Sigmoid colon (tissue), 7 donors: ENCODE data around the gene ATP5MC3. TPM values are rescaled to one million over a fixed set of nuclear protein-coding genes. Genes with fewer than 3 reads are reported as not detected.

ENCODE experiments used
- DNase-seq: peaks from one replicate; pipeline ENCODE4 v3.0.0-alpha.2; 2019
- H3K27ac ChIP-seq, 4 donors: fragments of 200-600 bp; sonication (generic); one replicate each; pipeline ENCODE4 v1.5.1; 2016 to 2019; ENCODE audit warnings: mild to moderate bottlenecking in 1 of 4
- H3K27me3 ChIP-seq, 3 donors: fragments of 200-600 bp; sonication (generic); one replicate each; pipeline ENCODE4 v1.5.1; 2019; ENCODE audit warnings: mild to moderate bottlenecking in 1 of 3
- H3K36me3 ChIP-seq, 4 donors: fragments of 200-600 bp; sonication (generic); one replicate each; pipeline ENCODE4 v1.5.1; 2016 to 2019
- H3K4me1 ChIP-seq, 4 donors: fragments of 200-600 bp; sonication (generic); one replicate each; pipeline ENCODE4 v1.5.1; 2017 to 2019
- H3K4me3 ChIP-seq, 4 donors: fragments of 200-600 bp; sonication (generic); one replicate each; pipeline ENCODE4 v1.5.1; 2017 to 2019; ENCODE audit warnings: mild to moderate bottlenecking in 2 of 4, moderate library complexity in 1 of 4
- H3K9me3 ChIP-seq, 4 donors: fragments of 200-600 bp in 3 of 4; sonication (generic) in 3 of 4; one replicate each; pipeline versions ENCODE4 v1.5.1 to v1.6.1; 2013 to 2019
- CTCF ChIP-seq, 4 experiments: fragments of 450-650 bp in 3 of 4; fragments of 200-600 bp in 1 of 4; IDR thresholded peaks; one replicate each; pipeline ENCODE4 v1.5.1; 2016 to 2019; ENCODE audit warnings: antibody characterized with exemption in 4 of 4, mild to moderate bottlenecking in 3 of 4, moderate library complexity in 2 of 4
- EP300 ChIP-seq, 4 donors: sonication (generic); formaldehyde crosslinking; IDR thresholded peaks; one replicate each; pipeline ENCODE4 v1.6.1; 2017; ENCODE audit warnings: antibody characterized with exemption in 4 of 4
- POLR2A ChIP-seq, 2 donors: fragments of 450-650 bp; IDR thresholded peaks; one replicate each; pipeline ENCODE4 v1.6.1; 2016; ENCODE audit warnings: antibody characterized with exemption in 2 of 2, mild to moderate bottlenecking in 2 of 2, moderate library complexity in 2 of 2
- POLR2AphosphoS5 ChIP-seq, 4 donors: sonication (generic); formaldehyde crosslinking; IDR thresholded peaks; one replicate each; pipeline ENCODE4 v1.6.1; 2017; ENCODE audit warnings: antibody characterized with exemption in 4 of 4
- WGBS, 2 donors: extraction: QIAGEN DNeasy Blood & Tissue Kit; methylation state at CpG; one replicate each; pipeline ENCODE4 v1.1.7; 2013; 5-methylcytosine and 5-hydroxymethylcytosine counted together
- intact Hi-C: fragments of 100-400 bp; cut with DNase I; formaldehyde crosslinking; loops from one replicate; pipeline ENCODE4 v1.15.1; 2023
- polyA plus RNA-seq, 3 donors: library from polyadenylated mRNA; stranded (reverse); fragments of 200-250 nt; gene quantifications; one replicate each; pipeline ENCODE4 v1.2.3, GENCODE V29; 2013
- total RNA-seq, 4 donors: library from RNA; depleted of rRNA; stranded (reverse); fragments of >200 nt; gene quantifications; one replicate each; pipeline ENCODE4 v1.1.0, GENCODE V29; 2016
- donor health status: healthy with polysubstance abuse.
- donor health status: Bipolar disorder and iron deficiency.
- donor health status: healthy.

The ATP5MC3 gene
- total and polyA plus RNA-seq, 7 donors = 97.5 to 1,261 (median 233) TPM

DNA sequence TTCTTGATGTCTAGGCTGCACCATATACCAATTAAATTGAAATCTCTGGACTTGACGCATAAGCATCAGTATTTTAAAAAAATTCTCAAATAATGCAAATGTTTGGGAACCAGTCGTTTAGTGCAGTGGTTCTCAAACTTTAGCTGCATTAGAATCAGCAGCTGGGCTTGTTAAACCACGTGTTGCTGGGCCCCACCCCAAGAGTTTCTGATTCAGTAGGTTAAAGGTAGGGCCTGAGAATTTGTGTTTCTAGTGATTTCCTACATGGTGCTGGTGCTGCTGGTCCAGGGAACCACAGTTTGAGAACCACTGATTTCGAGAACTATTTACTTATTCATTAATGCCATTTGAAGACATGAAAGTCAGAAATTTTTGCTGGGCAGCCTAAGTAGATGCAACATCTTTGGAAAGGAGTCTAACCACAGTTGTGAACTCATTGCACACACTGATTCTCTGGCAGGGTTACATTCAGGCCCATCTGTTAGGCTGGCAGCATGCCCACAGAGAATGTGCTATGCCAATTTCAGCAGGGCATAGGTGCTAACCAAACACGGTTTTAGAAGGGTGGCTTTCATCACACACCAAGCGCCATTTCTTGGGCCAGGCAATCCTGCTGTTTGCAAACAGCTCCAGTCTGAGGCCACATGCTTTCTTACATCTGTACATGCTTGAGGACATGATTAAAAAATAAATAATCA is 26.4 kb upstream of the ATP5MC3 start:
- Histone ChIP-seq H3K27me3 (no peaks in the 10 kb centered on the region), H3K4me1 (no peaks in the 10 kb centered on the region), H3K9me3 (no peaks in the 10 kb centered on the region), H3K36me3 (no peaks in the 10 kb centered on the region), H3K27ac (no peak overlapping the region), H3K4me3 (no peak overlapping the region)
- DNase-seq = no peak
- WGBS, 2 donors = 51 to 71% methylated on average over 6 of the region's 6 CpGs
- no peak for TF ChIP-seq EP300 (IDR thresholded peaks at IDR 0.05)
- no peak for TF ChIP-seq POLR2AphosphoS5 (IDR thresholded peaks at IDR 0.05)
- TF ChIP-seq CTCF (IDR thresholded peaks at IDR 0.05) = no peak
- no peak for TF ChIP-seq POLR2A (IDR thresholded peaks at IDR 0.05)
- intact Hi-C loops = no loop called here

GRCh38 chr2:175206866-175207265 is 25.4 kb upstream of the ATP5MC3 start:
- Histone ChIP-seq H3K27ac (no peak overlapping the region), H3K36me3 (no peaks in the 10 kb centered on the region), H3K9me3 (no peaks in the 10 kb centered on the region), H3K4me1 (no peaks in the 10 kb centered on the region), H3K27me3 (no peaks in the 10 kb centered on the region), H3K4me3 (no peak overlapping the region)
- TF ChIP-seq POLR2AphosphoS5 (IDR thresholded peaks at IDR 0.05) = no peak
- intact Hi-C loops = no loop called here
- 86 to 90% methylated on average over 3 of the region's 3 CpGs for WGBS, 2 donors
- DNase-seq = no peak

- intact Hi-C loops = no loop called here
Observed at GRCh38 chr2:175205523-175205922, 24.0 kb upstream of the ATP5MC3 start.

DNA sequence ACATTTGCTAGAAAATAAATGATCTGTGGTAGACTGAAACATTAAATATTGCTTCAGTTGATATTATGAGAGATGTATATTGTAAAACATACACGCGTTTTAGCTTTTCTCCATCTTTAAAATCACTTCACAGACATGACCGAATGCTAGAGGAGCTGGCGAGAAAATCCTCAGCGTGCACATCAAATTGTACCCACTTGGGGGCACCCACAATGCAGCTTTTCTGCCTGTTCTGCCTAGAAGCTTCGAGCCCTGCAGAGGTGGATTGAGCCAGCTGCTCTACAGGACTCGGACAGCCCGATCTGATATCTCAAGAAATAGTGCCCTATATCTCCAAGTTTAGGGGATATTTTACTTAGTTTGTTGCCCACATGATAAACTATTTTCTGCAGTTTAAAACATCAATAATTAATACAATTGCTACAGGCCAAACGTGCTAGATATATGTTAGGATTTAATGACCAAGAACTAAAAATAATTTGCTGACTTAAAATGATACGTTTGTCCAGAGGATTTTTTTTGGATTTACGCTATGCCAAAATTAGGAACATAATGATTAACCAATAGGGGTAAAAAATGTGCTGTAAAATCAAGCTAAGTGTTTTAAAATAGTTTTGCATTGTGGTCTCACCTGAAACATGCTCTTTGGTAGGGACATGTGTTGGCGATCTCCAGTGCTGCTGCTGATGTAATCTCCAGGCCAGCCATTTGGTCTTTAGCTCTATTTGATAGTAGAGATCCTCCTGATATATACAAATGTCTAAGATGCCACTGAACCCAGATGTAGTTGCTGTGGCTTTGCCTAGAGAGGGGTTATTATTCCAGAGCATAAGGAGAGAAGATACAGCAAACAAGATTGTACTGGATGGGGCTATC is 22.3 kb upstream of the ATP5MC3 start:
- no peak overlapping the region for H3K27ac ChIP-seq
- H3K27me3 ChIP-seq = no peaks in the 10 kb centered on the region
- H3K36me3 ChIP-seq = no peaks in the 10 kb centered on the region
- 25 to 38% methylated on average over 12 of the region's 12 CpGs for WGBS, 2 donors
- intact Hi-C loops = no loop called here
- H3K9me3 ChIP-seq = no peaks in the 10 kb centered on the region
- no peaks in the 10 kb centered on the region for H3K4me1 ChIP-seq
- DNase-seq = peak; percentile 71
- H3K4me3 ChIP-seq = no peak overlapping the region
- TF ChIP-seq CTCF (IDR thresholded peaks at IDR 0.05) (peak; percentile 7 to 50 (median 22)), EP300 (IDR thresholded peaks at IDR 0.05) (no peak)

More at GRCh38 chr2:175205523-175205922, 24.0 kb upstream of the ATP5MC3 start:
- no peak for TF ChIP-seq POLR2AphosphoS5 (IDR thresholded peaks at IDR 0.05)
- TF ChIP-seq POLR2A (IDR thresholded peaks at IDR 0.05) = no peak
- no peak for TF ChIP-seq CTCF (IDR thresholded peaks at IDR 0.05)
- TF ChIP-seq EP300 (IDR thresholded peaks at IDR 0.05) = no peak
- H3K4me1 ChIP-seq = no peaks in the 10 kb centered on the region
- H3K27me3 ChIP-seq = no peaks in the 10 kb centered on the region
- no peak overlapping the region for H3K27ac ChIP-seq
- H3K36me3 ChIP-seq = no peaks in the 10 kb centered on the region
- DNase-seq = no peak
- H3K9me3 ChIP-seq = no peaks in the 10 kb centered on the region
- no peak overlapping the region for H3K4me3 ChIP-seq
- WGBS, 2 donors = 91 to 99% methylated on average over 3 of the region's 3 CpGs

GRCh38 chr2:175195012-175195411 is 13.5 kb upstream of the ATP5MC3 start:
- no peaks in the 10 kb centered on the region for H3K9me3 ChIP-seq
- H3K4me3 ChIP-seq = no peak overlapping the region
- no peak overlapping the region for H3K27ac ChIP-seq
- no peaks in the 10 kb centered on the region for H3K36me3 ChIP-seq
- no peaks in the 10 kb centered on the region for H3K4me1 ChIP-seq
- DNase-seq = no peak
- intact Hi-C loops = no loop called here
- TF ChIP-seq POLR2AphosphoS5 (IDR thresholded peaks at IDR 0.05) = no peak
- TF ChIP-seq EP300 (IDR thresholded peaks at IDR 0.05) = no peak
- TF ChIP-seq POLR2A (IDR thresholded peaks at IDR 0.05) = no peak
- TF ChIP-seq CTCF (IDR thresholded peaks at IDR 0.05) = no peak
- no peaks in the 10 kb centered on the region for H3K27me3 ChIP-seq
